A673 (cell line): Measurements from ENCODE around the gene ITK.

Experiments
- EZH2 ChIP-seq: fragments of 200-600 bp; sonication (generic); IDR thresholded peaks from 2 replicates; pipeline ENCODE4 v1.6.1; 2017; ENCODE audit warnings: borderline replicate concordance, low read depth, mild to moderate bottlenecking, mixed read lengths, antibody characterized with exemption, low read length; ENCODE audit not compliant: poor library complexity, severe bottlenecking
- TF ChIP-seq, protein P1 (sequence below): fragments of 300-800, 200-600 bp; sonication (generic); conservative IDR thresholded peaks from 2 replicates; pipeline ENCODE4 v1.5.1; 2017; ENCODE audit warnings: low read depth, mild to moderate bottlenecking, antibody characterized with exemption, low read length, moderate library complexity, mixed read lengths

- TF ChIP-seq, protein P1, sequence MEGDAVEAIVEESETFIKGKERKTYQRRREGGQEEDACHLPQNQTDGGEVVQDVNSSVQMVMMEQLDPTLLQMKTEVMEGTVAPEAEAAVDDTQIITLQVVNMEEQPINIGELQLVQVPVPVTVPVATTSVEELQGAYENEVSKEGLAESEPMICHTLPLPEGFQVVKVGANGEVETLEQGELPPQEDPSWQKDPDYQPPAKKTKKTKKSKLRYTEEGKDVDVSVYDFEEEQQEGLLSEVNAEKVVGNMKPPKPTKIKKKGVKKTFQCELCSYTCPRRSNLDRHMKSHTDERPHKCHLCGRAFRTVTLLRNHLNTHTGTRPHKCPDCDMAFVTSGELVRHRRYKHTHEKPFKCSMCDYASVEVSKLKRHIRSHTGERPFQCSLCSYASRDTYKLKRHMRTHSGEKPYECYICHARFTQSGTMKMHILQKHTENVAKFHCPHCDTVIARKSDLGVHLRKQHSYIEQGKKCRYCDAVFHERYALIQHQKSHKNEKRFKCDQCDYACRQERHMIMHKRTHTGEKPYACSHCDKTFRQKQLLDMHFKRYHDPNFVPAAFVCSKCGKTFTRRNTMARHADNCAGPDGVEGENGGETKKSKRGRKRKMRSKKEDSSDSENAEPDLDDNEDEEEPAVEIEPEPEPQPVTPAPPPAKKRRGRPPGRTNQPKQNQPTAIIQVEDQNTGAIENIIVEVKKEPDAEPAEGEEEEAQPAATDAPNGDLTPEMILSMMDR, result no peak
- TF ChIP-seq EZH2, result no peak
Measured at GRCh38 chr5:157132281-157132612, 48.4 kb upstream of the ITK start.
